Measurements from ENCODE around the gene CHST12.

CHST12 gene

DNA sequence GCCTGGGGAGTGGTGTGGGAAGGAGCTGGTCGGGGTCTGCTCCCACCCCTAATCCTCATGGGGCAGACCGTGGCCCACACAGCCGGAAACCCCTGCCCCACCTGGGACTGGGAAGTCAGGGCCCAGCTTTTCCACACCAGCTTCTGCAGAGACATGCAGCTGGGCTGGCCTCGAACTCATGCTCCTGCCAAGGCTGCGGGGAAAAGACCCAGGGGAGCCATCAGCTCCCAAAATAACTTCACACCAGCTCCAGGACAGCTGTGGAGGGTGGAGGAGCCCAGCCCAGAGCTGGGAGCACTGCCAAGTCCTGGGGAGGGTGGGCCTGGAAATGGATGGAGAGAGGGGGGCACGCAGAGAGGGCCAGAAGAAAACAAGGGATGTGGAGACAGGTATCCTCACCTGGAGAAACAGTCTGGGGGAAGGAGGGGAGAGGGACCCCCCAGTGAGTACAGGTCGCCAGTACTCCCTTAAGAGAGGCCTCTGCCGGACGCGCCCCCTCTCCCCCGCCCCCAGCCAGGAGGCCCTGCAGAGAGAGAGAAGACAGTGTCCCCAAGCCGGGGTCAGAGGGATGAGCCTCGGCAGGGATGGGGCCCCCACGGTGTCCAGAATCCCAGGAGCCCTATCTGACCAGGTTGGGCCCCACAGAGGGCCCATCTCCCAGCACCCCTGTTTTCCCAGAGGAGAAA, 84.3 kb downstream of the CHST12 start:
- TF ChIP-seq POLR2AphosphoS5 (IDR thresholded peaks at IDR 0.05; ENCODE audit: low read depth, low read length) = no peak
- no peak for TF ChIP-seq TAF1 (IDR thresholded peaks at IDR 0.05; ENCODE audit: borderline replicate concordance, insufficient read depth, low read length)
- TF ChIP-seq, protein P1, sequence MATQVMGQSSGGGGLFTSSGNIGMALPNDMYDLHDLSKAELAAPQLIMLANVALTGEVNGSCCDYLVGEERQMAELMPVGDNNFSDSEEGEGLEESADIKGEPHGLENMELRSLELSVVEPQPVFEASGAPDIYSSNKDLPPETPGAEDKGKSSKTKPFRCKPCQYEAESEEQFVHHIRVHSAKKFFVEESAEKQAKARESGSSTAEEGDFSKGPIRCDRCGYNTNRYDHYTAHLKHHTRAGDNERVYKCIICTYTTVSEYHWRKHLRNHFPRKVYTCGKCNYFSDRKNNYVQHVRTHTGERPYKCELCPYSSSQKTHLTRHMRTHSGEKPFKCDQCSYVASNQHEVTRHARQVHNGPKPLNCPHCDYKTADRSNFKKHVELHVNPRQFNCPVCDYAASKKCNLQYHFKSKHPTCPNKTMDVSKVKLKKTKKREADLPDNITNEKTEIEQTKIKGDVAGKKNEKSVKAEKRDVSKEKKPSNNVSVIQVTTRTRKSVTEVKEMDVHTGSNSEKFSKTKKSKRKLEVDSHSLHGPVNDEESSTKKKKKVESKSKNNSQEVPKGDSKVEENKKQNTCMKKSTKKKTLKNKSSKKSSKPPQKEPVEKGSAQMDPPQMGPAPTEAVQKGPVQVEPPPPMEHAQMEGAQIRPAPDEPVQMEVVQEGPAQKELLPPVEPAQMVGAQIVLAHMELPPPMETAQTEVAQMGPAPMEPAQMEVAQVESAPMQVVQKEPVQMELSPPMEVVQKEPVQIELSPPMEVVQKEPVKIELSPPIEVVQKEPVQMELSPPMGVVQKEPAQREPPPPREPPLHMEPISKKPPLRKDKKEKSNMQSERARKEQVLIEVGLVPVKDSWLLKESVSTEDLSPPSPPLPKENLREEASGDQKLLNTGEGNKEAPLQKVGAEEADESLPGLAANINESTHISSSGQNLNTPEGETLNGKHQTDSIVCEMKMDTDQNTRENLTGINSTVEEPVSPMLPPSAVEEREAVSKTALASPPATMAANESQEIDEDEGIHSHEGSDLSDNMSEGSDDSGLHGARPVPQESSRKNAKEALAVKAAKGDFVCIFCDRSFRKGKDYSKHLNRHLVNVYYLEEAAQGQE (IDR thresholded peaks at IDR 0.05; ENCODE audit: insufficient read depth in 1 of 2, low read depth in 2 of 2, low read length in 2 of 2) = no peak
- TF ChIP-seq FOXP2 (optimal IDR thresholded peaks at IDR 0.05; ENCODE audit: borderline replicate concordance, extremely low read depth, extremely low read length, insufficient read depth) = no peak
- no peak for TF ChIP-seq SIN3A (IDR thresholded peaks at IDR 0.05; ENCODE audit: borderline replicate concordance, insufficient read depth, low read length)

DNA sequence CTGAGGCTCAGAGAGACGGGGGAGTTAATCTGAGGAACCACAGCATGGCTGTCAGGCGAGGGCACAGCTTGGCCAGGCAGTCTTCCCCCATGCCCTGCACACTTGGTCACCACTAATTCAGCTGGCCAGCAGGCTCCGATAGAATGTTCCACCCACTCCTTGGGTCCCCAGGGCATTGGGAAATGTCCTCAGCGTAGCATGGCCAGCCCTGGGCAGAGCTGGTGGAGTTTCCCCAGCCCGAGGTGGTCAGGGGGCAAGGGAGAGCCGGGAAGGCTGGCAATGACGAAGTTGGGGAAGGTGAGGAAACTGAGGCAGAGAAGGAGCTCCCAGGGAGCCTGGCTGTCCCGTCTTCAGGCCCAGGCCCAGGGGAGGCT, 84.8 kb downstream of the CHST12 start:
- TF ChIP-seq SIN3A (IDR thresholded peaks at IDR 0.05; ENCODE audit: borderline replicate concordance, insufficient read depth, low read length) (no peak), POLR2AphosphoS5 (IDR thresholded peaks at IDR 0.05; ENCODE audit: low read depth, low read length) (no peak), TAF1 (IDR thresholded peaks at IDR 0.05; ENCODE audit: borderline replicate concordance, insufficient read depth, low read length) (no peak), FOXP2 (optimal IDR thresholded peaks at IDR 0.05; ENCODE audit: borderline replicate concordance, extremely low read depth, extremely low read length, insufficient read depth) (no peak)
- TF ChIP-seq, protein P1 (IDR thresholded peaks at IDR 0.05; ENCODE audit: insufficient read depth in 1 of 2, low read depth in 2 of 2, low read length in 2 of 2) = no peak

DNA sequence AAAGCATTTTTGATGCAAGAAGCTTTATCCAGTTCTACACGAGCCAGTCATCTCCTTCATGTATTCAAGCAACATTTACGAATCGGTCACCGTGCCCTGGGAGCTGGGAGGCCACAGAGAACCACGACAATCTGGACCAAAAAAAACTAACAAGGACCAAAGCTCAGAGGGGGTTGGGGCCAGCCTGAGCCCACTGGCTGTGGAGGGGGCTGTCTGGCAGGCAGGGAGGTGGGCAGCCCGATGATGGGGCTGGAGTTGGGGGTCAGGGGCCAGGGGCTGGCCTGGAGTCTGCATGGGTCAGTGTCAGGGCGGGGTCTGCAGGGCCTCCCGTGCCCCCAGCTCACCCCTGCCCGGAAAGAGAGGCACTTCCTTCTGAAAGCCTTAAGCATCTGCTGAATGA, 85.3 kb downstream of the CHST12 start:
- TF ChIP-seq POLR2AphosphoS5 (IDR thresholded peaks at IDR 0.05; ENCODE audit: low read depth, low read length) (no peak), SIN3A (IDR thresholded peaks at IDR 0.05; ENCODE audit: borderline replicate concordance, insufficient read depth, low read length) (no peak), TAF1 (IDR thresholded peaks at IDR 0.05; ENCODE audit: borderline replicate concordance, insufficient read depth, low read length) (no peak), FOXP2 (optimal IDR thresholded peaks at IDR 0.05; ENCODE audit: borderline replicate concordance, extremely low read depth, extremely low read length, insufficient read depth) (no peak)
- TF ChIP-seq, protein P1 (IDR thresholded peaks at IDR 0.05; ENCODE audit: insufficient read depth in 1 of 2, low read depth in 2 of 2, low read length in 2 of 2) = no peak

DNA sequence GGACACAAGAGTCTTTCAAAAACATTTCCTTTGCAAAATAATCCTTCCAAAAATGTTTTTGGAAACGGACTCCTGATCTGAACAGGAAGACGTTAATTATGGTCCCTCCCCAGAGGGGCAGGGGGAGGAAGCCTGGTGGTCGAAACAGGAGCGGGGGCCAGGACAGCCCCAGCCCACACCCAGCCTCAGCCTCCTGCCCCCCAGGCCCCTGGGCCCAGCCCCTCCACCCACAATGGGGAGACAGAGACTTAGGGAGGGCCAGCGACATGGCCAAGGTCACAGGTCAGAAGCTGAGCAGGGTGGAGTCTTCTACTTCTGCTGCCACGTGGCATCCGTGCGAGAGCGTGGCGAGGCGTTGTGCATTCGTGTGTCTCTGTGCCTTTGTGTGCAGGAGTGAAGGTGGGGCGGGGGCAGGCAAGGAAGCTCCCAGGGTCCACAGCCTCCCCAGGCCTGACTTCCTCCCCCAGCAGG, 86.8 kb downstream of the CHST12 start:
- no peak for TF ChIP-seq SIN3A (IDR thresholded peaks at IDR 0.05; ENCODE audit: borderline replicate concordance, insufficient read depth, low read length)
- TF ChIP-seq POLR2AphosphoS5 (IDR thresholded peaks at IDR 0.05; ENCODE audit: low read depth, low read length) = no peak
- TF ChIP-seq FOXP2 (optimal IDR thresholded peaks at IDR 0.05; ENCODE audit: borderline replicate concordance, extremely low read depth, extremely low read length, insufficient read depth) = no peak
- TF ChIP-seq TAF1 (IDR thresholded peaks at IDR 0.05; ENCODE audit: borderline replicate concordance, insufficient read depth, low read length) = no peak
- TF ChIP-seq, protein P1 (IDR thresholded peaks at IDR 0.05; ENCODE audit: insufficient read depth in 1 of 2, low read depth in 2 of 2, low read length in 2 of 2) = no peak

Measured in PFSK-1 (cell line).